IPS-18c (cell line): ENCODE results near the gene GPR155.
"Not testable (repeated sequence)": the region's sequence is repeated elsewhere in the genome, so short reads cannot be mapped to it uniquely, and the experiment has no call there.

Experiments
- H3K4me3 ChIP-seq: 2 replicates; pipeline ENCODE4 v1.7.0; 2013; ENCODE audit warnings: low read depth, mild to moderate bottlenecking, low read length, moderate library complexity; ENCODE audit not compliant: insufficient read depth
- H3K9me3 ChIP-seq: one replicate; pipeline ENCODE4 v1.6.1; 2013; ENCODE audit warnings: mild to moderate bottlenecking, low read length, moderate library complexity; ENCODE audit not compliant: control insufficient read depth, insufficient read depth

GPR155 gene

DNA sequence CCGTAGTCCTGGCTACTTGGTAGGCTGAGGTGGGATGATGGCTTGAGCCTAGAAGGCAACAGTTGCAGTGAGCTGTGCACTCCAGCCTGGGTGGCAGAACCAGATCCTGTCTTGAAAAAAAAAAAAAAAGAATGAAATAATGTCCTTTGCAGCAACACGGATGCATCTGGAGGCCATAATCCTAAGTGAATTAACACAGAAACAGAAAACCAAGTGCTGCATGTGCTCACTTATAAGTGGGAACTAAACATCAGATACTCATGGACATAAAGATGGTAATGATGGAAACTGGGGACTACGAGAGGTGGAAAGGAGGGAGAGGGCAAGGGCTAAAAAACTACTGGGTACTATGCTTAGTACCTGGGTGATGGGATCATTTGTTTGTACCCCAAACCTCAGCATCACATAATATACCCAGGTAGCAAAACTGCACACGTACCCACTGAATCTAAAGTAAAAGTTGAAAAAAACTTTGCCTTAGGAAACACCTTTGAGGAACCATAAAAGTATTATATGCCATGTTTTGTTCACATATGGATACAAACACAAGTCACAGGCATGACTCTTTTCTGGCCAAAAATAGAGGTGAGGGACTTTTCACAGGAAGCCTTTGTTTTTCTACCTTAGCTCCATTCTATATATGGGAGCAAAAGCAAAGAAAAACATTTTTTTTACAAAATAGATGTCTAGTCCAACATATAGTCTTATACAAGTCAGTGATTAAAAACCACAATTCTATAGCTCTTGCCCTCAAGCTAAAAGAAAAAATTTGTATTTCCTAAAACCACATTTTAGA, 36.6 kb downstream of the GPR155 start:
- H3K4me3 ChIP-seq = no peak overlapping the region

DNA sequence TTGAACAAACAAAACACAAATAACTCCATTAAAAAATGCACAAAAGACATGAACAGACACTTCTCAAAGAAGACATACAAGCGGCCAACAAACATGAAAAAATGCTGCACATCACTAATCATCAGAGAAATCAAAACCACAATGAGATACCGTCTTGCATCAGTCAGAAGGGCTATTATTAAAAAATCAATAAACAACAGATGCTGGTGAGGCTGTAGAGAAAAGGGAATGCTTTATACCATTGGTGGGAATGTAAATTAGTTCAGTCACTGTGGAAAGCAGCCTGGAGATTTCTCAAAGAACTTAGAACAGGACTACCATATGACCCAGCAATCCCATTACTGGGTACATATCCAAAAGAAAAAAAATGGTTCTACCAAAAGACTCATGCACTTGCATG, 37.8 kb downstream of the GPR155 start:
- H3K4me3 ChIP-seq = no peak overlapping the region
- H3K9me3 ChIP-seq = no peaks in the 10 kb centered on the region

More for the DNA sequence above, 36.6 kb downstream of the GPR155 start:
- no peaks in the 10 kb centered on the region for H3K9me3 ChIP-seq

DNA sequence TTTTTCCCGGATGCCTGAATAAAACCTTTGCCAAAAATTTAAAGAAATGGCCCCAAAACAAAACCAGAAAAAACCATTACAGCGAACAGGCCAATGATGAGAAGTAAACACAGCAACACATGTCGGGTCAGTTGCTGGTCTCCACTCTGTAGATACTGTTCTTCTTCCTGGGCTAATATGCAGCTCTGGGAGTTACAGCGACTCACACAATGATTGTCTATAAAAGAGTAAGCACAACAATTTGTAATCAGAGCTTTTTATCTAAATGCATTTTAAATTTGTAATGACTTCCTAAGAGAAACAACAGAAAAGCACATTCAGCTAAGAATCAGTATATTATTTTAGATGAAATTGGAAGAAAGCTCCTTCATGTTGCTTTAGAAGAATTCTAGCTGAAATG, 40.3 kb downstream of the GPR155 start:
- H3K9me3 ChIP-seq = no peaks in the 10 kb centered on the region
- H3K4me3 ChIP-seq = no peak overlapping the region

DNA sequence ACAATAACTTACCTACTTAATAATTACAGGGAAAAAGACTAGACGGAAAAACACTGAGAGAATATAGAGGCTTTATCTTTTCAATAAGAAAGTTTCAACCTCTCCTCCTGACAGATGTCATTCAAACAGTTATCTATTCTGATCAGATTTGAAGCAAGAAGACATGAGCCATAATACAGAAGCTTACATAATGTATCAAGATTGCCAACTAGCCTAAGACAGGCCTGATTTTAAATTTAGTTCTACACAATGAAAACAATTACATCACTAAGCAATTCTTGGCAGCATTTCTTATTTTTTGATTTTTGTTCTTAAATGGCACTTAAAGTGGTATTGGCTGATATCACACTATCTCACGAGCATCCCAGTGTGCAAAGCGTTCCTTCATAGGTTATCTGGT, 41.6 kb downstream of the GPR155 start:
- Histone ChIP-seq H3K9me3 (no peaks in the 10 kb centered on the region), H3K4me3 (no peak overlapping the region)

DNA sequence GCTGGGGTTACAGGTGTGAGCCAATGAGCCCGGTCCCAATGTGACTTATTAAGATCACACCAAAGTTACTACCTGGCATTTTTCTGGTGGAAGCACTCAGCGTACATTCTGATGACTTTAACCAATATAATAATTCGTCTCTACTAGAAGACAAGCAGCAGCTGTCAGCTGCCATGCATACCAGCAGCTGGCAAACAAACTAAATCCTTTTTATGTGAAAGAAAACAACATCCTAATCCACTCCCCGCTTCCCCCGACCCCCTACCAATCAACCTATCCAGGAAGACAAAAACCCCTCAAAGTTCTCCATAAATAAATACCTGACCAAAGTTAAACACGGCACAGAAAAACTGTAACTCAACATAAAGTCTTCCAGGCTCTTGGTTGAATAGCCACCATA, 42.1 kb downstream of the GPR155 start:
- no peaks in the 10 kb centered on the region for H3K9me3 ChIP-seq
- H3K4me3 ChIP-seq = no peak overlapping the region

DNA sequence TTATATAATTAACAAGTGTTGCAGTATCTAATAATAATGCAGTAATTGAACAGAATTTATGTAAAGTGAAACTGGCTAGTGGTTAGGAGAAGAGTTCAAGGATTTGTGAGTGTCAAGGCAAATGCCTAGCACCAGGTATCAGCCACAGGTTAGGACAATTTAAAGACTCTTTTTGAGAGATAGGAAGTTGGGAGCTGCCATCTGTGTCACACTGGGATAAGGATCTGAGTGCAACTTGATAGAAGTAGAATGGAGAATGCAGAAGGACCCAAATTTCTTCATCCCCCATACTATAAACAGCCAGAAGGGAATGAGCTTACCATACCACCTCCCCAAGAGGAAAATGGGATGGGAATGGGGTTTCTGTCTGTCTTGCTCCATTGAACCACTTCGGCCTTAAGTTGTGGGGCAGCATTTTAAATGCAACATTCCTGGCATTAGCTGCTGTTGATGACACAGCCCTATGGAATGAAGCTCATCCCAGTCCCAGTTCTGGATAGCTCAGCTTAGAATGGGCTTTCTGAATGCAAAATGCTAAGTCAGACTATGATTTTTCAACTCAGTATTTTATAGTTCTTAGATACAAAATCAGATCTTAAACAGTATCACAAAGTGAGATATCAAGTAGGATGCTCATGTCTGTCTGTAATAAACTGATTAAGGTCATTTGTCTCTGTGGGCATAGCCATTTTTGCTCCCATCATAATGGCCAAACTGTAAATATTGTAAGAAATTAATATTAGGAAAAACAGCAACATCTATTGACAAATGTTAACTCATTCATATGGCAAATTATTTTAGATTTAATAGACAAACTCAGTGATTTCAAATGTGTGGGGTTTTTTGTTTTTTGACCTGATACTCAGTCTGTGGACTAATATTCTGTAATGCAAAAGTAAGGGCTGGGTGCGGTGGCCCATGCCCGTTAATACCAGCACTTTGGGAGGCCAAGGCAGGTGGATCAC, 44.0 kb downstream of the GPR155 start:
- Histone ChIP-seq H3K4me3 (no peak overlapping the region), H3K9me3 (no peaks in the 10 kb centered on the region)

DNA sequence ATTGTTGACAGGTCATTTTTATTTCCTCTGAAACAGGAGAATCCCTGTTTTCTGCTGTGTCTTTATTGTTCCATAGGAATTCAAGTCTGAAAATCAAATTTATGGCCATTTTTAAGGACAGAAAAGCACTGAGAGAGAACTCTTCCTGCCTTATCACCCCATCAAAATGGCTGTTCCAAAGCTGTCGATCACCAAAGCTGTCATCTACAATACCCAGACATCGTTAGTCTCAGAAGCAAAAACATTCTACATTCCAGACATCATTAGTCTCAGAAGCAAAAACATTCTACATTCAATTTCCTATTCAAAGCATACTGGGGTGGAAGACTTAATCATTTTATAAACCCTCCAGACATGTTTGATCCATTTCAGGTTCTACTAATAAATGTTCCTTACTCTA, 46.9 kb downstream of the GPR155 start:
- Histone ChIP-seq H3K4me3 (no peak overlapping the region), H3K9me3 (no peaks in the 10 kb centered on the region)

DNA sequence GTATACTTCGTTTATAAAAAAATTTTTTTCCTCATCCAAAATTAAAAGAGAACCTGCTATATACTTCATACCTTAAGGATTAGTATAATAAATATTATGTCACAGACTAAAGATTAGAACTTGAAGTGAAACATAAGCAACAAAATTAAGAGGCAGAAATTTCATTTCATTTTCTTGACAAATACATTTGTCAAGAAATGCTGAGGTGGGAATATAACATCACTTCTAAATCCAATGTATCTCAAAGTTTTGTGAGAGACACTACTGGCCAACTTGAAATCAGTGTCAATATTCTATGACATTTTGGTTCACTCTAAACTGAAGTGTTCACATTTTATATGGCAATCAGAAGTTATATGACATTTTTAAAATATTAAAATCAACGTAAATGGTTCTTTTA, 47.5 kb downstream of the GPR155 start:
- Histone ChIP-seq H3K9me3 (no peaks in the 10 kb centered on the region), H3K4me3 (no peak overlapping the region)

DNA sequence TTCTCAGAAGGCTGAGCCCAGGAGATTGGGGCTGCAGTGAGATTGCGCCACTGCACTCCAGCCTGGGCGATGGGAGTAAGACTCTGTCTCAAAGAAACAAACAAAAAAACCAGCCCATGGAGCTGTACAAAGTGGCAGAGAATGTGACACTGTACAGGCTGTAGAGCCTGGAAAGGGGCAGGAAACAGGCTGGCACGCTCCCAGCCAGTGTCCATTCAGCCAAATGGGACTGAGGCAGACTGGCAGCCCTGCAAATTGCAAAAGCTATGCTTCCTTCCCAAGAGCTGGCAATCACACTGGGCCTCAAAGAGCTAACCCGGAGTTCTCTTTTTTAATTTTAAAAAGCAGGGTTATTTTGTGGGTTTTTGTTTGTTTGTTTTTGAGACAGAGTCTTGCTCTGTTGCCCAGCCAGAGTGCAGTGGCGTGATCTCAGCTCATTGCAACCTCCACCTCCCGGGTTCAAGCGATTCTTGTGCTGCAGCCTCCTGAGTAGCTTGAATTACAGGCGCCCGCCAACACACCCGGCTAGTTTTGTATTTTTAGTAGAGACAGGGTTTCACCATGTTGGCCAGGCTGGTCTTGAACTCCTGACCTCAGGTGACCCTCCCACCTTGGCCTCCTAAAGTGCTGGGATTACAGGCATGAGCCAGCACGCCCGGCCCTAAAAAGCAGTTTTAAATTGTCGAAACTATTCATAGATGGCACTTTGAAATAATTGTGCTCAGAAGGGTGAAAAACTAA, 48.5 kb downstream of the GPR155 start:
- Histone ChIP-seq H3K4me3 (no peak overlapping the region), H3K9me3 (no peaks in the 10 kb centered on the region)

DNA sequence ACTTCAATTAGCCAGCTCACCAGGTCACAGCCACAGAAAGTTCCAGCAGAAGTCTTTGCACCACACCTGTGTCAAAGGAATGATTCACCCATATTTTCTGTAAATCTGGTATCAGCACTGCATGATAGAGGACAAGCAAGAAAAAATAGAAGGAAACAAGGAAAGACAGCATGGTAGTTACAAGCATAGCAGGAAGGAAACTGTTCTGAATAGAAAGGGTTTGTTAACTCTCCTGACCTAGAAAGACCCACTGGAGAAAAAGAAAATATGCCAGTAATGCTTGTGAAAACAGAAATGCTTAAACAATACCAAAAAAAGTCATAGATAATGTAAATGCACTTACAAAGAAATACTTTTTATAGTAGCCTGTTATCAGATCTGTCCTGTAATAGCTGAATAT, 50.5 kb downstream of the GPR155 start:
- H3K4me3 ChIP-seq = no peak overlapping the region
- H3K9me3 ChIP-seq = no peaks in the 10 kb centered on the region

DNA sequence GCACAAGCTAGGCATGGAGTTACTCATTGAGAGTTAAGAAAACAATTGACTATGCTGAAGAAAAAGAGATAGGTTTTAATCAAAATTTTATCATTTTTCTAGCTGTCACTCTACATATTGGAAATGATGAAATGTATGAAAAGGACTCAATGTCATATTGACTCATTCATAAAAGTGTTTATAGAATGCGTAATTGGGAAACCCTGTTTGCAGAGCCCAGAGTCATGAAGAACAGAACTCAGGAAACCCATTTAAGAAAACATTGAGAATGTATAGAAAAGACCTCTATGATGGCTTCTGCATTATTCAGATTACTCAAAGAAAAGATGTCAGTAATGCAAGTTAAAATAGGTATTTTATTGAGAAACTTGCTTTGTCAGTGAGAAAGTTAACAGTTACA, 54.9 kb downstream of the GPR155 start:
- Histone ChIP-seq H3K4me3 (no peak overlapping the region), H3K9me3 (no peaks in the 10 kb centered on the region)

DNA sequence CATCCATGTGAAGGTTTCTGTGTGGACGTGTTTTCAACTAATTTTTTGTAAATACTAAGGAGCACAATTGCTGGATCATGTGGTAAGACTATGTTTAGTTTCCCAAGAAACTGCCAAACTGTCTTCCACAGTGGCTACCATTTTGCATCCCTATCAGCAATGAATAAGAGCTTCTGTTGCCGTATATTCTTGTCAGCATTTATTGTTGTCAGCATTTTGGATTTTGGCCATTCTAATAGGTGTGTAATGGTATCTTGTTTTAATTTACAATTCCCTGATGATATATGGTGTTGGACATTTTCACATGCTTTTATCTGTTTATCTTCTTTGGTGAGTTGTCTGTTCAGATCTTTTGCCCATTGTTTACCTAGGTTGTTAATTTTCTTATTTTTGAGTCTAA, 56.8 kb downstream of the GPR155 start:
- Histone ChIP-seq H3K9me3 (no peaks in the 10 kb centered on the region), H3K4me3 (no peak overlapping the region)

DNA sequence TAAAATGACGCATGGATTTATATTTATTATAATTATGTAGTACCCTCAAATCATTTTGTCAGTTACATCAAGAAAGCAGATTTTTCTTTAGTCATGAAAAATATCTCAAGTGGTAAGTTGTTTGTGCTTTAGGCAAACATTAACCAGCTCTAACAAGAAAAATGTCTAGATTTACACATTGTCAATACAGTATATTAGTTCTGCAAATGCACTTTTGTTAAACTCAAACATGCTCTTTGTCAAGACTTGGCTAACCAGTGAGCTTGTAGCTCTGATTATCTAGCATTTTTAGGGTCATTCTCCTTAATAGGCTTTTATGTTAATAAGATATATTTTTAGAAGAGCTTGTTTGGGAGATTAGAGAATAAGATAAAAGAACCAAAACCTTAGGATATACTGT, 58.6 kb downstream of the GPR155 start:
- Histone ChIP-seq H3K9me3 (no peaks in the 10 kb centered on the region), H3K4me3 (no peak overlapping the region)

DNA sequence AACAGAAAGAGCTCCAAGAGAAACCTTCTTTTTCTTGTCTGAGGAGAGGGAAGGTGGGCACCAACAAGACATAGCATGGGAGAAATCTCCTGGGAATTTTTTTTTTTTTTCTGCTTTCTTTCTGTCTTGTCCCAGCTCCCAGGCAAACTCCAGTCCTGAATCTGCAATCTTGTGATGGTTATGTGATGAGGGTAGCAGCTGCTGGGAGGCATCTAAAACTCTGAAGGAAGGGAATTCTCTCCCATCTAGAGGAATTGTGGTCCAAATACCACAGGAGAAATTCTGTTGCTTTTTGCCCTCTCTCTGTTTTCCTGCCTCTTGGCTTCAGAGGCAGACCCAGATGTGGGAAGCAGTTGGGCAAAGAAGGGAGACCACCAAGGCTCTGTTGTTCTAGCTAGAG, 74.6 kb downstream of the GPR155 start:
- Histone ChIP-seq H3K4me3 (no peak overlapping the region), H3K9me3 (no peaks in the 10 kb centered on the region)

DNA sequence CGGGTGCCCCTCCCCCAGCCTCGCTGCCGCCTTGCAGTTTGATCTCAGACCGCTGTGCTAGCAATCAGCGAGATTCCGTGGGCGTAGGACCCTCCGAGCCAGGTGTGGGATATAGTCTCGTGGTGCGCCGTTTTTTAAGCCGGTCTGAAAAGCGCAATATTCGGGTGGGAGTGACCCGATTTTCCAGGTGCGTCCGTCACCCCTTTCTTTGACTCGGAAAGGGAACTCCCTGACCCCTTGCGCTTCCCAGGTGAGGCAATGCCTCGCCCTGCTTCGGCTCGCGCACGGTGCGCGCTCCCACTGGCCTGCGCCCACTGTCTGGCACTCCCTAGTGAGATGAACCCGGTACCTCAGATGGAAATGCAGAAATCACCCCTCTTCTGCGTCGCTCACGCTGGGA, 76.8 kb downstream of the GPR155 start:
- not testable (repeated sequence) for H3K9me3 ChIP-seq
- peak overlapping the region; percentile 41; the same call in 1 of the 2 replicates for H3K4me3 ChIP-seq

DNA sequence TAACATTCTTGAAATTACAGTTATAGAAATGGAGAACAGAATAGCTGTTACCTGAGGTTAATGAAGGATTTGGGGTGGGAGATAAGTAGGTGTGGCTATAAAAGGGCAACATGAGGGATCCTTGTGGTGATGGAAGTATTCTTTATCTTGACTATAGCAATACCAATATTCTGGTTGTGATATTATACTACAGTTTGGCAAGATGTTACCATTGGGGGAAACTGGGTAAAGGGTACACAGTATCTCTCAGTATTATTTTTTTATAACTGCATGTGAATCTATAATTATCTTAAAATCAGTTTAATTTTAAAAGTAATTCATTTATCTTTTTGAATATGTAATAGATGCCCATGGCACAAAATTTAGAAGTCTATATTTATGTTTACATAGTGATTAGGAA, 83.2 kb downstream of the GPR155 start:
- no peaks in the 10 kb centered on the region for H3K9me3 ChIP-seq
- H3K4me3 ChIP-seq = no peak overlapping the region

DNA sequence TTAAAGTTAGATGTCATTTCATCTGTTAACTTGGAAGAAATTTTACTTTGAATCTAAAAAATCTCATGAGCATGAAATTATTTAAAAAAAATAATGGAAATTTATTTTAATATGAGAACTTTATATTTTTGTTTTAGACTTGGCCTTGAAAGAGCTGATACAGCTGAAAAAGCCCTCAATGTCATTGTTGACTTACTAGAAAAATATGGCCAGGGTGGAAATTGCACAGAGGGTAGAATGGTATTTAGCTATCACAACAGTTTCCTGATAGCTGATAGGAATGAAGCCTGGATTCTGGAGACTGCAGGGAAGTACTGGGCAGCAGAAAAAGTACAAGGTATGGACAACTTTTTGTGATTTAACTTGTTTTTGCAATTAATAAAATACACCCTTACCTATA, 86.0 kb downstream of the GPR155 start:
- Histone ChIP-seq H3K4me3 (no peak overlapping the region), H3K9me3 (no peaks in the 10 kb centered on the region)

DNA sequence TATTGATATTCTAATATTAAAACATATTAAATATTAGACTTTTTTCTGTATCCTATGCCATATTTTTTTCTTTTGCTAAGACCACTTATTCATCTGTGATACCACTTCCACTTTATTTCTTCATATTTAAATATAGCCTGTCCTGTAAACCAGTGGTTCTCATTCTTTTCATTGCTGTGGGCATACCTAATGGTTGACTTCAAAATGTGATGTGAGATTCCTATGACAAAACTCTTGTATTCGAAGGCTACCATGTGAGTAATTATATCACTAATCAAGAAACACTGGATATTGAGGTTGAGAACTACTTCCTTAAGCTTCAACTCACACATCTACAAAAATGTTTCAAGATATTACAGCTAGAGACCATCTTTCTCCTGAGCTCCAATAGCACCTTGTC, 87.7 kb downstream of the GPR155 start:
- no peaks in the 10 kb centered on the region for H3K9me3 ChIP-seq
- H3K4me3 ChIP-seq = no peak overlapping the region
